GM21526 (cell line): ENCODE results near the gene ELMOD3.

Experiments
- ATAC-seq: cut with Tn5 transposase; IDR thresholded peaks from one replicate; pipeline ENCODE4 v1.9.1; 2021; ENCODE audit warnings: moderate library complexity; ENCODE audit not compliant: unreplicated experiment, low FRiP score

The ELMOD3 gene

DNA sequence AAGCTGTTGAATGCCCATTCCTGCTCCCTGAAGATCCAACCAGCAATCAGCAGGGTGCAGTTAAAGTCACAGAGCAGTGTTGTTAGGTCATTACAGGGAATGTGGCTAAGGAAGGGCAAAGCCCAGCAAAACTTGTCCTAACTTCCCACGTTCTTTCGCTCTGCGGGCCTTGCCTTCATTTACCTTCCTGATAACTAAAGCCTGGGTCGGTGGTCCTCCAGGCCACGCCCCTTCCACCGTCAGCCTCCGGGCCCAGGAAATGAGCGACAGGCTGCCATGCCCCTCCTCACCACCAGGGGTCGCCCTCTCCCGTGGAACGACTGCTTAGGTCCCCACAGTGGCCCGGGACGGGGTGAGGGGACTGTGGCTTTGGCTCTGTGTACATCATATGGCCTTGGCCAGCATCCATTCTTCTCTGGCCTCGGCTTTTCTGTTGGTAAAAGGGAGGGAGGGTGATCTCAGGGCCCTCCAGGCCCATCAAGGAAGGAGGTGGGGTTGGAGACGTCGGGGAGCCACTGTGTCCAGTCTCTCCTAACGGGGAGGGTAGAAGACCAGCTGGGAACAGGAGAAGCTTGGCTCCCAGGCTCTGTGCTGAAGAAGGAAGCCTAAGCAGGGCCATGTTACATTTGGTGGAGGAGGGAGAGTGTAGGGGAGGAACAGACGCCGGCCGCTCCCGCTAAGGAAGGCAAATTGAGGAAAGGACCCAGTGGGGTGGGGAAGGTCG lies 66.1 kb downstream of the ELMOD3 start:
- ATAC-seq: peak; percentile 56

DNA sequence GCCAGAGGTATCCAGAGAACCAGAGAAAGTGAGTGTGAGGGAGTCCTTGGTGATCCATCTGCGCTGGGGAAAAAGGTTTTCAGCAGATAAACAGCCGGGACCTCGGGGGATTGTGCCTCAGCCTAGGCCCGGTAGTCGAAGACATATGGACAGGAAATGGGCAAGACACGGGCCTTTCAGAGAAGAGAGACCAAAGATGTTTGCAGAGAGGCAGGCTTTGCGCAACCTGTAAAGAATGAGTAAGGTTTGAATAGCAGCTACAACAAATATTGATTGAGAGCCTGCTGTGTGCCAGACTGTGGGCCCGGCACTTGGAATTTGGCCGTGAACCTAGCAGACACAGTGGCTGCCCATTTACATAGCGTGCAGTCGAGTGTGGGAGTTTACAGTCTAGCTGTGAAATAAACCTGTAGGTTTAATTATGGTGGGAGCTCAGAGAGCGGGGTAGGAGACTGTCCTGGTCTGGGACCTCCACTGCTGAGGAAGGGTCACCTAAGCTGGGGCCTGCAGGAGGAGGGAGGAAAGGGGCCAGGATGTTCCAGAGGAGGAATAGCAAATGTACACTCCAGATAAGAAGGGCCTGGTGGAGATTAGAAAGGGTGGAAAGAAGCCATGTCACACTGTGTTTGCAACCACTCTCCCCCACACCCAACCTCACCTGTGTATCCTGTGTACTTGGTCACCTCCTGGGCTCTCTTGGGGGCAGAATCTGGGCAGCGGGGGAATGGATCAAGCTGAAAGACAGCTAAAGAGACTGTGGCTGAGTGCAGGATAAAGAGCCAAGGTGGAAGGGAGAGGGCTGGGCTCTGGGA lies 66.9 kb downstream of the ELMOD3 start:
- no peak for ATAC-seq

DNA sequence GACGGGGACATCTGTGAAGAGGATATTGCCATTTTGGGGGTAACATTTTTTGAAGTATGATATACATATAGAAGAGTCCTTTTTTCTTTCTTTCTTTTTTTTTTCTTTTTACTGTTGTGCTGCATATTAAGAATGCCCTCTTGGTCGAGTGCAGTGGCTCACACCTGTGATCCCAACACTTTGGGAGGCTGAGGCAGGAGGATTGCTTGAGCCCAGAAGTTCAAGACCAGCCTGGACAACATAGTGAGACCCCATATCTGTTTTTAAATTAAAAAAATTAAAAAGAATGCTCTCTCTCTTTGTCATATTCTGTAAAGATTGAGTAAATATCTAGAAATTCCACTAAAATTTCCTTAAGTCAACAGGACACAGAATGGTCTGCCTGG lies 67.5 kb downstream of the ELMOD3 start:
- no peak for ATAC-seq

DNA sequence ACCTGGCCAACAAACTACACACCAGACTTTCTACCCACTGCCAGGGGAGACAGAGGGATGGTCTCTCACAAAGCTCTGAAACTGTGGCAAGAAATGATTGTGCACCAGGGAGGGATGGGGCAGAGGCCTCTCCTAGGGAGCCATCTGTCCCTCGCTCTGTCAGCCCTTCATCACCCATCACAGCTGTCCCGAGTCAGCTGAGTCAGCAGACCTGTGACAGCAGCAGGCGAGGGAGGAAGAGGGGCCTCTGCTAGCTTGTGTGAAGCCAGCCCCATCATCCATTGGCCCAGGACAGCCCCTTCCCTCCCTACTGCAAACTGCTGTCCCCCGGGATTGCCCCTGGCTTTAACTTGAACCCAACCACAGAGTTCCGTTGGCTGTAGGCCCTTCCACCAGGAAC lies 69.0 kb downstream of the ELMOD3 start:
- ATAC-seq: no peak

DNA sequence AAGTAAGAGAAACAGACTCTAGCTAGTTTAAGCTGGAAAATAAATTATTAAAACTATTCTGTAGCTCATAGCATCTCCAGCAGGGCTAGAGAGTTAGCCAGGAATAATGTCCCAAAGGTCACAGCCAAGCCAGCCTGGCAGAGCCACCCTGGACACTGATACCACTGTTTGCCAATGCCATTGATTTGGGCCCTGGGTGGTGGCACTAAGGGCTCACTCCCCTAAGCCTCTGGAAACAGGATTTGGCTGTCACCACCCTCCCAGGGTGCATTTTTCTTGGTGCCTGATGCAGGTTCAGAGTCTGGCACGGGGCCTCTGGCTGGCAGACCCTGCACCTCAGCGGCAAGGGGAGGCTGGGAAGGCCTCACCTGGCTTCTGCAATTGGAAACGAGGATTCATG lies 71.0 kb downstream of the ELMOD3 start:
- ATAC-seq: no peak

DNA sequence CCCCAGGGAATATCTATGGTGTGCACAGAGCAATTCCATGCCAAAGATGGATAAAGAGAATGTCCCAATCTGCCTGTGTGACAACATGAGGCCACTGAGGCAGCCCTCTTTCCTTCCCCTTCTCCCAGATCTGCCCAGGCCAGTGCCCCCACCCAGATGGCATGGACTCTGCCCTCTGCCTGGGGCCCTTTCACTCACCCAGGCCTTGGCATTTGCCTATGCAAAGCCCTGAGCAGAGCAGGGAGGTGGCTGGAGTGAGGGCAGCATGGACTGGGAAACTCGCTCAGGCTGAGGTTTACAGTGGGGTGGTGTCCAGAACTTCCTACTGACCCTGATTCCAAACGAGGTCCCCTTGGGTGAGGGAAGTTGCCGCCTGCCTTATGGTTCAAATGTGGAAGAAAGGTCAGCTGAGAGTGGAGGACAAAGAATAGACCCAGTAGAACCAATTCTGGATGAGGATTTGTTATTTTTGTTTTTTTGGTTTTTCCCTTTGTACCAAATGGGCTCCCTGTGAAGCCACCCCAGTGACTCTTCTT lies 72.8 kb downstream of the ELMOD3 start:
- ATAC-seq: no peak

DNA sequence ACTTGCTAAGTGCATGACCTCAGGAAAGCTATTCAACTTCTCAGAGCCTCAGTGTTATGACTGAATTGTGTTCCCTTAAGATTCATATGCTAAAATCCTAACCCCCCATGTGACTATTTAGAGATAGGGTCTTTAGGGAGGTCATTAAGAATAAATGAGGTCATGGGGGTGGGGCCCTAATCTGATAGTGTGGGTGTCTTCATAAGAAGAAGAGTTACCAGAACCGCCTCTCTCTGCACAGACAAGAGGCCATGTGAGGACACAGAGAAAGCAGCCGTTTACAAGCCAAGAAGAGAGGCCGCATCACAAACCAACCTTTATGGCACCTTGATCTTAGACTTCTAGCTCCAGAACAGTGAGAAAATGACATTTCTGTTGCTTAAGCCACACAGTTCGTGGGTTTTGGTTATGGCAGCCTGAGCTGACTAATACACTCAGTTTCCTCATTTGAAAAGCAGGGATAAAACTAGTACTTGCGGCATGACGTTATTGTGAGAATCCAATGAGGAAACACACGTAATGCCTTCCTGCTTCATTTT lies 73.8 kb downstream of the ELMOD3 start:
- ATAC-seq: no peak

DNA sequence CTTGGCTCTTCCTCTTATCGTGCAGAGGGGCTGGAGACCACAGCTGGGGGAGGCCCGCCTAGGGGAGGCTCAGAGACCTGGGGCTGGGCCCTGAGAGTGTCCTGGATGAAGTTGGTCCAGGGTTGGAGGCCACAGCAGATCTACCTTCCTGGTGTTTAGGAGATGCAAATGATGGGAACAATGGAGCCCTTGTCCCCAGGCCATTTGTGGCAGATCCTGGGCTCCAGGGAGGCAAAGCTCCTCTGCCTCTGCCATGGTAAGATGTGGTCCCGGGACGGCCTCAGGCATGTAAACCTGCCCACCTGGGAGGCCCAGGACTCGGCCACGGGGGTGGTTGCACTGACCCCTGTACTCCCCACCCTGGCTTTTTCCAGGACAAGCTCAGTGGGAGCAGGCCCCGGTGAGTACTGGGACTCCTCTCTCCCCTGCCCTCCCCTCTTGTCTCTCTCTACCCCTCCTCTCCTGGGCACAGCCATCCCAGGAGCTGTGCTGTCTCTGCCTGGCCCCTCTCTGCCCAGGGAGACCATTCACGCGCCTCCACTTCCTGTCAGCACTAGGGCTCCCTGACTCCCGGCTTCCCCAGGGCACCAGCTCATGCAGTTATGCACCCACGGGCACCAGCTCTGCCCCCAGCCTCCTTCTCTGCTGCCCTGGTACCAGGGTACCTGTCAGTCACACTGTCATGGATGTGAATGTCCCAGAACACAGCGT lies 74.8 kb downstream of the ELMOD3 start:
- no peak for ATAC-seq

DNA sequence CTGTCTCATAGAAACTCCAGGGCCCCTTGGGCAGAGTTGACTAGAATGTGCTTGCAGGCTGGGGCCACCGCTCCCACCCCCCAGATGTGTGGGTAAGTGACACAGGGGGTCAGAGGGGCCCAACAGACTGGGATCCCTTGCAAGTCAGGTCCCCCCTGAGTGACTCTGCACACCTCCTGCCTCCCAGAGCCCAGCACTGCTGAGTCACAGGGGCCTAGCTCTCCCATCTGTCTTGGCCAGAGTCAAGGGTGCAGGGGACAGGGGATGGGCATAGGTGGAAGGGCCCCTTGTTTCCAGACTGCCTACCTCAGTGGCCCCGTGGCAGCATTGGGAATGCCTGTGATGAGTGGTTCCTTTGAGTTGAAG lies 75.3 kb downstream of the ELMOD3 start:
- no peak for ATAC-seq

DNA sequence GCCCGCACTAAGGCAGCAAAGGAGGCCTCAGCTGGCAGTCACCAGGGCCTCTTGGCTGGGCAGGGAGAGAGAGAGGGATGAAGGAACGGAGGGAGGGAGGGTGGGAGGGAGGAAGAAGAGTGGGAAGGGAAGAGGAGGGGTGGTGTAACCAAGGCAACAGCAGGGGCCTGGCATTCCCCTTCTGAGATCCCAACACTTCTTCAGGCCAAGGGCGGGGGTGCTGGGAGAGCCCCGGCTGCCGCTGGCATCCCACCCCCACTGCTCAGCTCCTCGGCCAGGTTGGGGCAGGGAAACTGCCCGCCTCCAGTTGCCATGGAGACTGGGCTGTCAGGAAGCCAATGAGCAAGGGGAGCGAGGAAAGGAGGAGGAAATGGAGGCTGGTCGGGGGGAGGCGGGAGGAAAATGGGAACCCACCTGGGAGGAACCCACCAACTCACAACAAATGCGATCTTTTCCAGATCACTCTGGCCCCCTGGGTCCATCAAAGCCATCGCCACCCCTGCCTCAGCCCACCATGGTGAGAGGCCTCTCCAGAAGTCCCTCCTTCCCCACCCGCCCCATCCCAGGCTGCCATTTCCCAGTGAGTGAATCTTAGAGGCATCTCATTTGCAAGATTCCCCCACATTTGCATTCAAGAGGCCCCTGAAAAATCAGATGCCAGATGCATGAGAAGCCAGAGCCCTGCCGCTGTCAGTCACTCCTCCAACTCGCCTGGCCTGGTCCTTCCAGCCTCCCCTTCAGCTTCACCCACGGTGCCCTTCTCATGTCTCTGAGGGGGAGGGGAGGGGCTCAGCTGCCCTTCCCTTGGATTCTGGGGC lies 76.4 kb downstream of the ELMOD3 start:
- ATAC-seq: no peak

DNA sequence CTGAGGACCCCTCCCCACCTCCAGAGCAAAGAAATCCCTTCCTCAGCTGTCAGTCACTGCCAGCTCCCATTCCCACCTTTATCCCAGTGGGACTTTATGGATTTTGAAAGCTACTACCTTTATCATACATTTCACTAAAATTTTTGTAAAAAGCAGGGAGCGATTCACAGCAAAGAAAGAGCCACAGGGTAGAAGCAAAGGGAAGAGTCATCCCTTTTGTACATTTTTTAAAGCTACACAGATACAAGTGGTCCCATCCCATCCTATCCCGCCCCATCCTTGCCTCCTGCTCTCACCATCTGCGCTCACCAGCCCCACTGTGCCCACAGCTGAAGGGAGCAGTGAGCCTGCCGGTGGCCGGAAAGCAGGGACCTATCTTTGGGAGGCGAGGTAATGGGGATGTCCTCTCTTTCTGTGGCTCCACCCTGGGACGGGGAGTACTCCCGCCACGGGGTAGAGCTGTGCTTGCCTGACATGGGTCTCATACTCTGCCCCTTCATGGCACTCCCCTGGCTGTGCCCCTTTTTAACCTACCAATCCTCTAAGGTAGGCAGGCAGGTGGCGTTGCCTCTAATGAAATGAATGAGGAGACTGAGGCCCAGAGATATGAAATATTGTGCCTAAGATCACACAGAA lies 77.1 kb downstream of the ELMOD3 start:
- ATAC-seq: no peak

DNA sequence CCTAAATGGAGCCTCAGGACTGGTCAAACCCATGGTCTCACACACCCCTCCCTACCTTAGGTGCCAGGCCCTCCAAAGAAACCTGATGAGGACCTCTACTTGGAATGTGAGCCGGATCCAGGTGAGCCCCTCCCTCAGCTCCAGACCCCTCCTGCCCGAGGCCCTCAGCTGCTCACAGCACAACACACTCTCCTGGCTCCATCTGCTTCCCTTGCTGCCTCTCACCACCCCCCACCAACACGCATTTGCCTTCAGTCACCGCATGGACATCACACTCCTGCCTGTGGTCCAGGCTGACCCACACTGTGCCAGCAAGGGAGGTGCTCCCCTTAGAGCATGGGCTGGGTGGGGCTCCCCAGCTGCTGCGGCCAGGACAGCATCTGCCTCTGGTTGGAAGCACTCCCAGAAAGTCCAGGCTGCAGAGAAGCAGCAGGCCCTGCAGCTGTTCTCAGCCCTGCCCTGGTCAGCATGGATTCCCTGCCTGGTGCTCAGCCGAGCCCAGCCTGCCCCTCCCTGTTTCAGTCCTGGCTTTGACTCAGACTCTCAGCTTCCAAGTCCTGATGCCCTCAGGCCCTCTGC lies 79.0 kb downstream of the ELMOD3 start:
- ATAC-seq: no peak

DNA sequence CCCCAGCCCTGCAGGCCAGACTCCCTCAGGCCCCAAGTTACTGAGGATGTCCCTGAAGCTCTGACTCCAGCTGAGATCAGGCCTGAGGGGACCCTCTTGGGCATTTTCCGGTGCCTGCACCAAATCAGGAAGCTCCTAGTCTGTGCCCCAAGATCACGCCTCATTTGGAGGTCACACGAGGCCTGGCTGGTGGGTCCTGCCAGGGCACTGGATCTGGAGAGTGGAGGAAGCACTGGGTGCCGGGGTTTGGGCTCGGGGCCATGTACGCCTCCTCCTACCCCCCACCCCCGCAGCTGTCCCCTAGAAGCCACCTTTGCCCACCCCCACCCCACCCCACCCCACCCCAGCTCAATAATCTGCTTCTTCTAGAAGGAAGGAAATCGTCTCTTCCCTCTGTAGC lies 80.1 kb downstream of the ELMOD3 start:
- ATAC-seq: no peak

DNA sequence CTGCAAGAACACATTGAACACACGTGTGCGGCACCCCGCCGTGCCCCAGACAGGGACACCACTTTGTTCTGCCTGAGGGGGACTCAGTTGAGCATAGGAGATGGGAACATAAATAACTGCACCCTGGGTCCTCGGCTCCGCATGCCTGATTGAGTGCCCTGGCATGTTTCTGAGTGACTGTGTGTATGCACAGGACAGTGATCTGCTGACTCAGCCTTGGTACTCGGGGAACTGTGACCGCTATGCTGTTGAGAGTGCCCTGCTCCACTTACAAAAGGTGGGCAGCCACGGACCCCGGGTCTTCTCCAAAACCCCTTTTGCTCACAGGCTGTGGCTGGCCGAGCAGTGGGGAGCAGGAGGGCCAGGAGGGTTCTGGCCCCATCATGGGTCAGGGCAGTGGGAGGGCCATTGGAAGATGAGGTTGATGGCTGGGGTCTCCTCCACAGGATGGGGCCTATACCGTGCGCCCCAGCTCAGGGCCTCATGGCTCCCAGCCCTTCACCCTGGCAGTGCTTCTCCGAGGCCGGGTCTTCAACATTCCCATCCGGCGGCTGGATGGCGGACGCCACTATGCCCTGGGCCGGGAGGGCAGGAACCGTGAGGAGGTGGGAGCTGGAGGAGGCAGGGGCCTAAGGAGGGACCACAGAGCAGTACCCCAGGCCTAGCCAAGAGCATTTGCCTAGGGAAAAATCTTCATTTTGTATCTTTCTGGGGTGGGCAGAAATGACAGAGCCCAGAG lies 80.8 kb downstream of the ELMOD3 start:
- ATAC-seq: no peak

DNA sequence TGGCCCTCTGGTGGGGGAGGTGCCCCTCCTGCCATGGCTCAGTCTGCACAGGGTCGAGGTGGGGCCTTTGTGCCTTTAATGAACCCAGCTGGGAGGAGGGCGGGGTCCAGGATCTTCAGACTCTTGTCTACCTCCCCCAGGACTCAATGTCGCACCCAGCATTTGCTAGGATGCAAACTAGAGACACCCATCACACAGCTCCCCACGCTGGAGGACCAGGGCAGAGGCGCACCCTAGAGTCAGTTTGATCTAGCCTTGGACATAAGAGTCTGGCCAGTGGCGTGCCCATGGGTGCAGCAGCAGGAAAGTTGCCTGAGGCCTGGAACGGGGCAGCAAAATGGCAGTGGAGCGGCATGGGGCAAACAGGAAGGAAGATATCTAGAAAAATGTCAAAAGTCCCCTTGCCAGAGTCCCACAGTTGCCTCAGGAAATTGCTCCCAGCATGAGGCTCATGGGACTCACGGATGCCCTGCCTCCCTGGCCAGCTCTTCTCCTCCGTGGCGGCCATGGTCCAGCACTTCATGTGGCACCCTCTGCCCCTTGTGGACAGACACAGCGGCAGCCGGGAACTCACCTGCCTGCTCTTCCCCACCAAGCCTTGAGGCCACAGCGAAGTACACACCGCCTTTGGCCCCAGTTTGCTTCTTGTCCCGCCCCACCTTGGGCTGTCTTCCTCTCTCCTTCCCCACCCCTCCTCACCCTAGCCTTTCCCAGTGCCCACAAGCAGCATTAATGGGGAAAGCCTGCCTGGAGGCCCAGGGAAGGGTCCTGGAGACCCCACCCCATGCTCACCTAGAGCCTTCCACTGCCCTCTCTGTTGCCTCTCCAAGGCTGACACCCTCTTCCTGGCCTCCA lies 81.6 kb downstream of the ELMOD3 start:
- no peak for ATAC-seq

DNA sequence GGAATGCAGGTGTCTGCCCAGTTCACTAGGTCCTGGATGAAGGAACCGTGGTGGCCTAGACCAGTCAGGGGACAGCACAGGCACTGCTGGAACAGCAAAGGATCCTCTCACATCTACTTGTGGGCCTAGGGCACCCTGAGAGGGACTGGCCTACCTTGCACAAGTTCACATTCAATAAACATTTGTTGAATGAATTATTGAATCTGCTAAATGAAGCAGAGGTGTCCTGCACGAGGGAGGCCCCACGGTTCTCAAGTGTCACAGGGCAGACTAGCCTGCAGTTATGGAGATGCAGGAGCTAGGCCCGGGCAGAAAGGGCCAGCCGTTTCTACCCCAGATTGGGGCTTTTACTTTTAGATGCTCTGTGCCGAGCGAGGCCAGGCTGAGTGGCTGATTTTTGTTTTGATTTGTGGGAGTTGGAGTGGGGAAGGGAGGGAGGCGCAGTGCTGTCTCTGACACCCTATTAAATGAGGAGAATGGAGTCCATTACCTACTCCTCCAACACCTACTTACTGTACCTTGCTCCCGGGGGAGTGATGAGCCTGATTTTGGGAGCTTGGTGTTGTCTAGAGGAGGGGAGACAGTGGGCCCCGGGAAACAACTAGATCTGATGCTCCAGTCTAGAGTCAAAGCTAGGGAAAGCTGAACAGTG lies 82.4 kb downstream of the ELMOD3 start:
- ATAC-seq: no peak

DNA sequence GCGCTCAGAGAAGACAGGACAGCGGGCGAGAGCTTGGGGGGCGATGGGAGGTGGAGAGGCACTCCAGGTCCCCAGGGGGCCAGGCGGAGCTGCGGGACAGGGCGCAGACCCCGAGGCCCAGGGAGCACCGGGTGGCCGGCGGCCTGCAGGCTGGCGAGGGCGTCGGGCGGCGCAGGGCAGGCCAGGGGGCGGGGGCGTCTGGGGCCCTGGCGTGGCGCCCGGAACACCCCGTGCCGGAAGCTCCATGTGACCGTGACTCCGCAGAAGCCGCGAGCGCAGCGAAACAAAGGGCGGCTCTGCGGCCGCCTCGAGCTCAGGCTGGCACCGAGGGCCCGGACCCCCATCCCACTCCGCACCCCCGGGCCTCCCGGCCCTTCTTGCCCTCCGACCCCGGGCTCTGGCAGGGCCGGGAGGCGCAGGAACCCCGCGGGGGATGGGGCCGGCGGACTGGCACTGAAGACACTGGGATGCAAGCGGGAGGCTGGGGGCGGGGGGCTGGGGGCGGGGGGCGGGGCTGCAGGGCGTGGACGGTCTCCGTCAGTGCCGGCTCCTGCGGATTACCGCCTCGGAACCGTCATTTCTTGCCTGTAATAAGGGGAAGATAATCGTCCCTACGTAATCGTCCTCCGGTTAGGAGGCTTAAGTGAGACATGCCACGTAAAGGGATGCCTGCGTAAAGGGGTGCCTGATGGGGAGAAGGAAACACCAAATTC lies 83.1 kb downstream of the ELMOD3 start:
- peak; percentile 78 for ATAC-seq
